Left colon (tissue), 2 donors: Measurements from ENCODE around the gene PMP22. TPM values are rescaled to one million over a fixed set of nuclear protein-coding genes. Genes with fewer than 3 reads are reported as not detected.

ENCODE experiments used
- ATAC-seq: fragments of 200-7000 bp; cut with Tn5 transposase; one replicate; pipeline ENCODE4 v1.9.1; 2020; ENCODE audit warnings: mild to moderate bottlenecking, moderate library complexity
- DNase-seq, 2 donors: peaks; one replicate each; pipeline ENCODE4 v3.0.0-alpha.2; 2020
- intact Hi-C, 2 donors: fragments of 100-400 bp; cut with DNase I in 1 of 2; cut with micrococcal nuclease in 1 of 2; formaldehyde crosslinking; loops; one replicate each; pipeline versions ENCODE4 v1.11.2 to v1.14.0; 2022; cut with DNase I, micrococcal nuclease
- total RNA-seq, 2 donors: library from RNA; stranded (reverse); fragmentation: NEBNext Ultra II Directional; extraction: Animal tissue kit (Norgen Biotek cat#: 25700); gene quantifications; one replicate each; pipeline ENCODE4 v1.2.1, GENCODE V29; 2021
- donor health status: DM: no; HTN: no; CAD: no.
- donor health status: DM: yes; HTN: yes; CAD: no.

PMP22 gene
- total RNA-seq, 2 donors from 2014 or later = 22.5 to 52.8 TPM

DNA sequence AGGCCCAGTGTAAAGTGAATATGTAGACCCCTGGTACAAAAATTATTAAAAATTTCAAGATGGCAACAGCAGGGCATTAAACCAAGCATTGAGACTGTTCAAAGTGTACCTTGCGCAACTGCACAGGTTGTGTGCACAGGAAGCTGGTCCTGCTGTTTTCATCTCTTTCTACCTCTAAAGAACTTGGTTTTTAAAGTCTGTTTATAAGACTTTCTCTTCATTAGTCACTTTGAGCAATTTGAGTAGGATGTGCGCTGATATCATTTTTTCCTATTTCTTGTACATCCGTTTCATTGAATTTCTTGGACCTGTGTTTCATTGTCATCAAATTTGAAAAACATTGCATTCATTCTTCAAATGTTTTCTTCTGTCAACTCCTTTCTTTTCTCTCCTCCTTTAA lies 16.8 kb upstream of the PMP22 start:
- DNase-seq (no peak), ATAC-seq (no peak)
- intact Hi-C loops = no loop called here

GRCh38 chr17:15278924-15279477 lies 13.9 kb upstream of the PMP22 start:
- no peak for DNase-seq
- no peak for ATAC-seq

GRCh38 chr17:15278380-15278779 lies 13.3 kb upstream of the PMP22 start:
- intact Hi-C loops = no loop called here

More at GRCh38 chr17:15278924-15279477, 13.9 kb upstream of the PMP22 start:
- intact Hi-C loops = no loop called here

GRCh38 chr17:15274017-15274416 lies 8.9 kb upstream of the PMP22 start:
- no peak for ATAC-seq
- intact Hi-C loops = no loop called here
- no peak for DNase-seq

More at GRCh38 chr17:15278380-15278779, 13.3 kb upstream of the PMP22 start:
- ATAC-seq (no peak), DNase-seq (no peak)

GRCh38 chr17:15273141-15273793 lies 8.1 kb upstream of the PMP22 start:
- intact Hi-C loops = no loop called here
- ATAC-seq (no peak), DNase-seq (no peak)

DNA sequence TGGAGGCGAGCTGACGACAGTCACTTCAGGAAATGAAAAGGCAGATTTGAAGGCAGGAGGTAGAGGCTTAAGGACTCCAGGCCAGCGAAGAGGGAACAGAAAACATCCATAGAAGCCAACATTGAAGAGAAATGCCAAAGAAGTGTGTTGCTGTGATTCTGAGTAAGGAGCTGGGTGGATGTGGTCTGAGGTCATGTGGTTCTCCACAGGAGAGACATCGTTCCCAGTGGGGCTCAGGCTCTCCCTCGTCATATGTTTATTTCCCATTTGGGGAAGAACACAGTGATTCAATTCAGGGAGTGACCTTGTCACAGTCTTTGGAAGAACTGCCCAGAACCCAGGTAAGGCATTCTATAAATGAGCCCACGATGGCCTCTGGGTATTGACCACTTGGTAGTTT lies 6.6 kb upstream of the PMP22 start:
- ATAC-seq (no peak), DNase-seq (no peak)
- intact Hi-C loops = no loop called here

DNA sequence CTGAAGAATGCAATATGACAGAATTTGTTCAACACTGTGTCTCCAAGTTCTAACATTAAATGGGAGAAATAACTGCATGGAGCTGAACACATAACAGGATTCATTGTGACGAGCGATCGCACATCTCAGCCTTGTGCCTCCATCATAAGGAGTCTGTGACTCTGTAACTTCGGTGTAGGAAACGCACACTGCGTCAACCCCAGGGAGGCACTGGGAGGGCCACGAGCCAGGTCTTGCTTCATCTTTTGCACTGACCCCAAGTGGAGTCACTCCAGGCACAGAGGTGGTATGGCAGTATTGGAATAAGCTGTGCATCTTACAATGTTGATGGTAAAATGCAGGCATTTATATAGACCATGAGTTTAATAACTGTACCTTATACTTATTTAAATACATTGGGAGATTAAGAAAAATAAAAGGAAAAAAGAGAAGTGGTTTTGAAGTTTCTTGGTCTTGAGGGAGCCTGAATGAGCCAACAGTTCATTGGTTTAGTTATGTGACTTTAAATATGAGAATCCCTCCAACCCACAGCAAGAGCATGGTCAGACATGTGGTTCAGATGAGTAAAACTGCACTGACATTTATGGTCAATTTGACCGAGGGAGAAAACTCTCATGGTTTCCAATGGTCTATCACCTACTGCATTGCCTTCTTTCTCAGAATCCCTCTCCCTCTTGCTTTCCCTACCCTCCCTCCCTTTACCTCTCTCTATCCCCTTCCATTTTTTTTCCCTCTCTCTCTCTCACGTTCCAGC lies 5.7 kb upstream of the PMP22 start:
- intact Hi-C loops = no loop called here
- ATAC-seq (no peak), DNase-seq (no peak)

- intact Hi-C loops = loop anchor here in 1 of 2 donors (10.0 kb wide), 1 partner anchor 185 kb away; no protein-coding TSS in a partner anchor
Observed at GRCh38 chr17:15269780-15270089, 4.6 kb upstream of the PMP22 start.

GRCh38 chr17:15269087-15269779 lies 4.1 kb upstream of the PMP22 start:
- no peak for DNase-seq
- intact Hi-C loops = loop anchor here in 1 of 2 donors (10.0 kb wide), 1 partner anchor 186 kb away; no protein-coding TSS in a partner anchor
- ATAC-seq = no peak

More at GRCh38 chr17:15269780-15270089, 4.6 kb upstream of the PMP22 start:
- ATAC-seq (no peak), DNase-seq (no peak)

DNA sequence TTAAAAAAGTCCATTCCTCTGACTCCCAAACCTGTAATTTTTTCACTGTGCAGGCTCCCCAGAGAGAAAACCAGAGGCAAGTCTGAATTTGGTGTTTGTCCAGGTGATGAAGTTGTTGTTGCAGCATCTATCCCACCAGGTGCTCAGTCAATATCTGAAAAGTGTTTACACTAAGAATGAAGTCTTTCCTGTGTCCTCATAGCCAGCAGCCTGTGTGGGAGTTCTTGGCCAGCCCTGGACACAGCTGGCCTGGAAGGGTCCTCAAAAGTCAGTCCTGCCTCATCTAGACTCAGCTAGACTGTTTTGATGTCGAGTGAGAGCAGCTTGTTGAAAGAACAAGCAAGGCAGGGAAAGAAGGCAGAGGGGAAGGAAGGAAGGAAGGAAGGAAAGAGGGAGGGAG lies 3.3 kb upstream of the PMP22 start:
- DNase-seq (no peak), ATAC-seq (no peak)
- intact Hi-C loops = loop anchor here in 1 of 2 donors (10.0 kb wide), 1 partner anchor 186 kb away; no protein-coding TSS in a partner anchor

DNA sequence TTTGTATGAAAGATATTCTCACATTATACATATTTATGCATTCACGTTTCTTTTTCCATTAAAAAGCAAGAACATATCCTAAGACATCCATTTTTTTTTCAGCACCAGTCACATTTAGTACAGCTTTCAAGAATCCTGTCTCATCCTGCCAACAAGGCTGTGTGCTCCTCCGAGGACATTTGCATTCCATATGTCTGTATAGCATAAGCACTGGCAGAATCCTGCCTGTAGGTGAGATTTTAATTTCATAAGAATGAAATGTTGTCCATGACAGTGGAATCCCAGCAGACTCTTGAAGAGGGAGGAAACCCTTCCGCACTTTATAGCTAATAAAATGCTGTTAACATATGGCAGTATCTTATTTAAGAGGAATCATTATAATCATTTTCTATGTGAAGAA lies 2.9 kb upstream of the PMP22 start:
- no peak for ATAC-seq
- intact Hi-C loops = loop anchor here in 1 of 2 donors (10.0 kb wide), 1 partner anchor 187 kb away; no protein-coding TSS in a partner anchor

DNA sequence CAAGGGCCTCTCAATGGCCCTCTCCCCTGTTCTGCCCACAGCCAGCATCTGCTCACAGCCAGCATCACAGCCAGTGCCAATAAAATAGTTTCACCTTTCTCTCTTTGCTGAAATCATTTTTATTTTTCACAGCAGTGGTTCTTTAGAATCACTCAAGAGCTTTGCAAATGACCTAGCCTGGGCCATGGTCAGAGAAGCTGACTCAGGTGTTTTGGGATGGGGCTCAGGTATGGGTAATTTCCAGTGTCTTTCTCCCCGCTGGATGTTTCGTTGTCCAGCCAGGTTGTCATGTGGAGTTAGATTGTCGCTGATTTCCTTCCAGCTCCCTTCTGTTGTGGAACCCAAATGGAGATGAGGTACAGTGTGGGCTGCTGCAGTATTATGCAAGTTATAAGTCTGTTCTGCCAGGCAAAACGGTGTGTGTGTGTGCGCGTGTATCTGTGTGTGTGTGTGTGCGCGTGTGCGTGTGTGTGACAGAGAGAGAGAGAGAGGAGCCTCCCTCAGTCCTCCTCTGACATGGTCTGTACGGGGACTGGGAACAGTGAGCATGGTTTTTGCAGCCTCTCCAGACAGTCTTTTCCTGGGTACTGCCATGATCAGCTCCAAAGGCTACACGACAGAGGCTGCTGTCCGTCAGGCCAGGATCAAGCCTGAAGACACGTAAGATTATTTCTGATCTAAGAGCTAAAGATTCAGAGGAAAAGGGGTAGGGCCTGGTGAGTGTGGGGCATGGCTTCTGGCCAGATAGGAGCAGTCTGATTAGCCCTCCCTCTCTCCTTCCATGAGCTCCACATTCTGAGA lies 1.4 kb upstream of the PMP22 start:
- DNase-seq (no peak), ATAC-seq (no peak)
- intact Hi-C loops = loop anchor here in 1 of 2 donors (10.0 kb wide), 1 partner anchor 188 kb away; no protein-coding TSS in a partner anchor

More for the DNA sequence above, 2.9 kb upstream of the PMP22 start:
- DNase-seq = no peak

GRCh38 chr17:15264542-15264941 lies 584 bp downstream of the PMP22 start:
- DNase-seq (peak; percentile 84 to 92), ATAC-seq (peak; percentile 73)
- intact Hi-C loops = loop anchor here in 1 of 2 donors (10.0 kb wide), 1 partner anchor 190 kb away; no protein-coding TSS in a partner anchor

DNA sequence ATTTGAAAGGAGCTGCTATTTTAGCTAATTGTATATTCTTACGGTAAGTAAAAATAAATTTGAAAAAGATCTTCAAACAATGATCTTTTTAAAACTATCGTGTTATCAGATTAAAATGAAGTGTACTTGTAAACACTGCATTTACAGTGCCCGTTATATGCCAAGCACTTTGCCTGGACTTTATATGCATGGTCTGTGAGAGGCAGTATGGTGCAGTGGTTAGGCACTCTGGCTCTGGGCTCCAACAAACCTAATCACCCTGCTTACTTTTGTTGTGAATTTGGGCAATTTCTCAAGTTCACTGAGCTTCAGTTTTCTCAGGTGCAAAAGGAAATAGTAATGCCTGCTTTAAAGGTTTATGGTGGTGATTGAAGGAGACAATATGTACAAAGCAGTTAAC lies 1.4 kb downstream of the PMP22 start:
- intact Hi-C loops = loop anchor here in 1 of 2 donors (10.0 kb wide), 1 partner anchor 191 kb away; no protein-coding TSS in a partner anchor
- DNase-seq (peak in 1 of 2 donors; percentile 31), ATAC-seq (peak; percentile 25)

DNA sequence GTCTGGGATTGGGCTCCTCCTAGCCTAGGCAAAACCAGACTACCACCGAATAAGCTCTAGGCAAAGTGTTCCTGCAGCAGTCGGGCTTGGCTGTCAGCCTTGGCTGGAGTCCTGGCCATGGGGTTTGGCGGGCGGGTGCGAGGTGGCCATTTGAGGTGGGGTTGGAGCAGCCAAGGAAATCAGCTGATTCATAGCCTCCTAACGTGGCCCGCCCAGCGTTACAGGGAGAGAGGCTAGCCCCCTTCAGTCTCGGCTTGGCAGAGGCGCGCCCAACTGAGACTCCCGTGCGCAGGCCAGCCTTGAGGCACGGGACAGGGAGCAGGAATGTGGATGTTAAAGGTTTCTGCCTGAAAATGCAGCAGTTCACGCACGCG lies 1.9 kb downstream of the PMP22 start:
- intact Hi-C loops = loop anchor here in 1 of 2 donors (10.0 kb wide), 1 partner anchor 192 kb away; no protein-coding TSS in a partner anchor
- ATAC-seq = peak; percentile 22
- DNase-seq = peak; percentile 75 to 84

GRCh38 chr17:15262291-15263205 lies 2.6 kb downstream of the PMP22 start:
- DNase-seq = peak; percentile 82 to 93
- peak; percentile 63 for ATAC-seq
- intact Hi-C loops = loop anchor here in 1 of 2 donors (10.0 kb wide), 1 partner anchor 192 kb away; no protein-coding TSS in a partner anchor

- ATAC-seq (no peak), DNase-seq (peak in 1 of 2 donors; percentile 40)
- intact Hi-C loops = loop anchor here in 1 of 2 donors (2.0 to 10.0 kb wide), 2 partner anchors 193 to 241 kb away; no protein-coding TSS in a partner anchor
Observed at GRCh38 chr17:15261802-15262290, 3.3 kb downstream of the PMP22 start.
